GM18520 (cell line): ENCODE results near the gene GPR137B.
"Not testable (repeated sequence)": the region's sequence is repeated elsewhere in the genome, so short reads cannot be mapped to it uniquely, and the experiment has no call there.

ENCODE experiments used
- ATAC-seq: cut with Tn5 transposase; IDR thresholded peaks from one replicate; pipeline ENCODE4 v1.9.1; 2021; ENCODE audit not compliant: unreplicated experiment

The GPR137B gene

GRCh38 chr1:236142253-236143103, at the start of gene GPR137B:
GPR137B (plus strand) TSS chr1:236142539; CDS start chr1:236142623, 84 bp downstream.
- ATAC-seq = peak; percentile 36

- ATAC-seq = no peak
Observed at GRCh38 chr1:236092899-236093298, 49.4 kb upstream of the GPR137B start.

- ATAC-seq = no peak
Observed at GRCh38 chr1:236095705-236096520, 46.4 kb upstream of the GPR137B start.

- not testable (repeated sequence) for ATAC-seq
Observed at GRCh38 chr1:236096660-236097482, 45.5 kb upstream of the GPR137B start.

- no peak for ATAC-seq
Observed at GRCh38 chr1:236098267-236098666, 44.1 kb upstream of the GPR137B start.

- no peak for ATAC-seq
Observed at GRCh38 chr1:236099355-236099974, 42.9 kb upstream of the GPR137B start.

- no peak for ATAC-seq
Observed at GRCh38 chr1:236100799-236101198, 41.5 kb upstream of the GPR137B start.

GRCh38 chr1:236101233-236102200, 40.8 kb upstream of the GPR137B start:
- ATAC-seq = no peak

GRCh38 chr1:236102611-236103010, 39.7 kb upstream of the GPR137B start:
- no peak for ATAC-seq

GRCh38 chr1:236103059-236103458, 39.3 kb upstream of the GPR137B start:
- ATAC-seq = no peak

GRCh38 chr1:236103646-236104218, 38.6 kb upstream of the GPR137B start:
- peak; percentile 35 for ATAC-seq

- ATAC-seq = no peak
Observed at GRCh38 chr1:236107121-236107907, 35.0 kb upstream of the GPR137B start.

- no peak for ATAC-seq
Observed at GRCh38 chr1:236108027-236108648, 34.2 kb upstream of the GPR137B start.

GRCh38 chr1:236110137-236110536, 32.2 kb upstream of the GPR137B start:
- ATAC-seq = no peak

- ATAC-seq = no peak
Observed at GRCh38 chr1:236111527-236112331, 30.6 kb upstream of the GPR137B start.

GRCh38 chr1:236112332-236112627, 30.1 kb upstream of the GPR137B start:
- no peak for ATAC-seq

- no peak for ATAC-seq
Observed at GRCh38 chr1:236113324-236114032, 28.9 kb upstream of the GPR137B start.
